Gastrocnemius medialis (tissue), 4 donors: ENCODE data around the gene HMCN1. TPM values are rescaled to one million over a fixed set of nuclear protein-coding genes. Genes with fewer than 3 reads are reported as not detected.
"Not testable (repeated sequence)": the region's sequence is repeated elsewhere in the genome, so short reads cannot be mapped to it uniquely, and the experiment has no call there.

ENCODE experiments used
- ATAC-seq, 2 donors: fragments of 150-250 bp; one replicate each; pipeline ENCODE4 v1.9.1; 2016
- DNase-seq, 2 donors: peaks; one replicate each; pipeline ENCODE4 v3.0.0-alpha.2; 2019
- H3K27ac ChIP-seq, 4 donors: fragments of 200-600 bp; sonication (generic); 1 replicate in 1 of 4; 2 replicates in 3 of 4; pipeline ENCODE4 v1.5.1; 2016 to 2018; ENCODE audit warnings: mild to moderate bottlenecking in 2 of 4, moderate library complexity in 1 of 4
- H3K27me3 ChIP-seq, 3 donors: fragments of 200-600 bp; sonication (generic) in 2 of 3; 1 replicate in 1 of 3; 2 replicates in 2 of 3; pipeline versions ENCODE4 v1.5.1 to v1.6.0; 2016 to 2019; ENCODE audit warnings: mild to moderate bottlenecking in 1 of 3, moderate library complexity in 1 of 3
- H3K36me3 ChIP-seq, 2 donors: fragments of 200-600 bp; sonication (generic) in 1 of 2; one replicate each; pipeline ENCODE4 v1.5.1; 2017 to 2018
- H3K4me1 ChIP-seq, 2 donors: fragments of 200-600 bp; sonication (generic) in 1 of 2; one replicate each; pipeline ENCODE4 v1.5.1; 2016 to 2017; ENCODE audit warnings: mild to moderate bottlenecking in 2 of 2
- H3K4me3 ChIP-seq, 4 donors: fragments of 200-600 bp; sonication (generic) in 3 of 4; 1 replicate in 1 of 4; 2 replicates in 3 of 4; pipeline ENCODE4 v1.5.1; 2016 to 2019; ENCODE audit warnings: mild to moderate bottlenecking in 2 of 4
- H3K9me3 ChIP-seq, 3 donors: fragments of 200-600 bp; sonication (generic) in 2 of 3; 1 replicate in 1 of 3; 2 replicates in 2 of 3; pipeline ENCODE4 v1.5.1; 2016 to 2019
- POLR2A ChIP-seq, 2 donors: fragments of 450-650 bp; IDR thresholded peaks; one replicate each; pipeline ENCODE4 v1.6.1; 2017; ENCODE audit warnings: antibody characterized with exemption in 2 of 2, mild to moderate bottlenecking in 2 of 2, moderate library complexity in 2 of 2
- in situ Hi-C, 4 donors: fragments of 200-750 bp; cut with MboI; loops; one replicate each; pipeline versions ENCODE4 v1.15.0 to v1.8.0; 2017; ENCODE audit warnings: low sequenced_read_pairs in 4 of 4
- intact Hi-C: fragments of 100-400 bp; cut with DNase I; formaldehyde crosslinking; loops from one replicate; pipeline ENCODE4 v1.15.1; 2023; ENCODE audit warnings: low total_unique reads
- total RNA-seq, 4 donors: library from RNA; depleted of rRNA; stranded (reverse); fragments of >200 nt; gene quantifications; one replicate each; pipeline versions ENCODE4 v1.1.0 to v1.2.3, GENCODE V29; 2016
- TF ChIP-seq, protein P1 (sequence below), 5 experiments: fragments of 450-650 bp in 3 of 5; fragments of 200-600 bp in 2 of 5; sonication (generic) in 2 of 5; IDR thresholded peaks in 4 of 5; conservative IDR thresholded peaks in 1 of 5; 1 replicate in 4 of 5; 2 replicates in 1 of 5; pipeline ENCODE4 v1.5.1; 2016 to 2019; ENCODE audit warnings: antibody characterized with exemption in 5 of 5, mild to moderate bottlenecking in 3 of 5, moderate library complexity in 3 of 5

The HMCN1 gene
- total RNA-seq, 4 donors from 2014 or later, result 2.6 to 7.5 (median 5.1) TPM

DNA sequence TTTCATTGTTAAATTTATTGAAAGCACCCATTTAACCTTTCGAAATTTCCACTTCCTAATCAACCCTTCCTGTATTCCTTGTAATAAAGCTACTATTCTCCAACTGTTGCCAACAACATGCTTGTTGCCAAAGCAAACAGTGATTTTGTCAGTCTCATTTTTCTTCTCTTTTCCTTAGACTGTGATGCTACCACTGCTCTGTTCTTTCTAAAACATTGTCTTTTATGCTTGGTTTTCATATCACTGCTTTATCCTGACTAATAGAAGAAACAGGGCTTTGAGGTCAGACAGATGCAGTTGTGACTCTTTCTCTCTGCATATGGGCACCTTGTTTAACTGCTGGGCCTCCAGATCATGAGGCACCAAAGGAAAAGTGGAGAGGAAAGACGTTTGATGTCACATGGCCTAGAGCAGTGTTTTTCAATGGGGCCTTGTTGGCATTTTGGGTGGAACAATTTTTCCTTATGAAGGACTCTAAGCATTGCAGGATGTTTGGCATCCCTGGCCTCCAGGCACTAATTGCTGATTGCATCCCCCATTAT lies 56.1 kb downstream of the HMCN1 start:
- in situ Hi-C loops, result no loop called here
- no peaks in the 10 kb centered on the region for H3K27me3 ChIP-seq
- no peak overlapping the region for H3K4me3 ChIP-seq
- peaks cover 0 to 4% of the 10 kb centered on the region in 2 donors for H3K4me1 ChIP-seq
- no peak overlapping the region for H3K27ac ChIP-seq
- ATAC-seq (no peak), DNase-seq (no peak)
- intact Hi-C loops, result no loop called here
- no peaks in the 10 kb centered on the region for H3K36me3 ChIP-seq
- no peak for TF ChIP-seq POLR2A (IDR thresholded peaks at IDR 0.05)
- TF ChIP-seq, protein P1, sequence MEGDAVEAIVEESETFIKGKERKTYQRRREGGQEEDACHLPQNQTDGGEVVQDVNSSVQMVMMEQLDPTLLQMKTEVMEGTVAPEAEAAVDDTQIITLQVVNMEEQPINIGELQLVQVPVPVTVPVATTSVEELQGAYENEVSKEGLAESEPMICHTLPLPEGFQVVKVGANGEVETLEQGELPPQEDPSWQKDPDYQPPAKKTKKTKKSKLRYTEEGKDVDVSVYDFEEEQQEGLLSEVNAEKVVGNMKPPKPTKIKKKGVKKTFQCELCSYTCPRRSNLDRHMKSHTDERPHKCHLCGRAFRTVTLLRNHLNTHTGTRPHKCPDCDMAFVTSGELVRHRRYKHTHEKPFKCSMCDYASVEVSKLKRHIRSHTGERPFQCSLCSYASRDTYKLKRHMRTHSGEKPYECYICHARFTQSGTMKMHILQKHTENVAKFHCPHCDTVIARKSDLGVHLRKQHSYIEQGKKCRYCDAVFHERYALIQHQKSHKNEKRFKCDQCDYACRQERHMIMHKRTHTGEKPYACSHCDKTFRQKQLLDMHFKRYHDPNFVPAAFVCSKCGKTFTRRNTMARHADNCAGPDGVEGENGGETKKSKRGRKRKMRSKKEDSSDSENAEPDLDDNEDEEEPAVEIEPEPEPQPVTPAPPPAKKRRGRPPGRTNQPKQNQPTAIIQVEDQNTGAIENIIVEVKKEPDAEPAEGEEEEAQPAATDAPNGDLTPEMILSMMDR (IDR thresholded peaks at IDR 0.05 in 4 of 5, conservative IDR thresholded peaks at IDR 0.05 in 1 of 5), result no peak
- H3K9me3 ChIP-seq, result no peaks in the 10 kb centered on the region

DNA sequence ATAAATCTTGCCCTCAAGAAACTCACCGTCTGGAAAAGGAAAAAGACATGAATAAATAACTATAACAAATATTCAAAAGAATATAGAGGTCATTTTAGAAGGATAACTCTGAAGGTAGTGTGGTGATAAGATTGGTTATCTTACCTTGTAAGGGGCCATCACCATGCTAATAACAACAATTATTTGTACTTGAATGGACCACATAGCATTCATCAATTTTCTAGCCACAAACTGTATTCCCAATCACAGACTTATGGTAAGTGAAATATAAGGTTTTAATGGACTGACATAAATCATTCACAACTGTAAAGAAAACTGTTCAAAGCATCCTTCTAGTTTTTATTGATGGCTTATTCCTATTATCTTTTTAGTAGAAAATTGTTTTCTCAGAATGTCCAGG lies 57.8 kb downstream of the HMCN1 start:
- no peaks in the 10 kb centered on the region for H3K36me3 ChIP-seq
- no peak for TF ChIP-seq POLR2A (IDR thresholded peaks at IDR 0.05)
- TF ChIP-seq, protein P1 (IDR thresholded peaks at IDR 0.05 in 4 of 5, conservative IDR thresholded peaks at IDR 0.05 in 1 of 5), result no peak
- no peak overlapping the region for H3K27ac ChIP-seq
- intact Hi-C loops, result no loop called here
- H3K4me3 ChIP-seq, result no peak overlapping the region
- H3K4me1 ChIP-seq, result peaks cover 0 to 4% of the 10 kb centered on the region in 2 donors
- no peak for DNase-seq
- ATAC-seq, result no peak
- in situ Hi-C loops, result no loop called here
- H3K9me3 ChIP-seq, result no peaks in the 10 kb centered on the region
- no peaks in the 10 kb centered on the region for H3K27me3 ChIP-seq

DNA sequence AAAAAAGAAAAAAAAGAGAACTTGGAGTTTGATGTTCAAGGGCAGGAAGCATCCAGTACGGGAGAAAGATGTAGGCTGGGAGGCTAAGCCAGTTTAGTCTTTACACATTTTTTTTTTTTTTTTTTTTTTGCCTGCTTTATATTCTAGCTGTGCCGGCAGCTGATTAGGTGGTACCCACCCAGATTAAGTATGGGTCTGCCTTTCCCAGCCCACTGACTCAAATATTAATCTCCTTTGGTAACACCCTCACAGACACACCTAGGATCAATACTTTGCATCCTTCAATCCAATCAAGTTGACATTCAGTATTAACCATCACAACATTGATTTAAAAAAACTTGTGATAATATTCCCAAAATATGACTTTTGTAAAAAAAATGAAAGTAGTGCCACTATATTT lies 60.3 kb downstream of the HMCN1 start:
- in situ Hi-C loops, DNase-seq, H3K4me1 ChIP-seq, H3K27ac ChIP-seq, intact Hi-C loops, H3K4me3 ChIP-seq, H3K27me3 ChIP-seq, ATAC-seq, H3K36me3 ChIP-seq, H3K9me3 ChIP-seq: not testable (repeated sequence)

DNA sequence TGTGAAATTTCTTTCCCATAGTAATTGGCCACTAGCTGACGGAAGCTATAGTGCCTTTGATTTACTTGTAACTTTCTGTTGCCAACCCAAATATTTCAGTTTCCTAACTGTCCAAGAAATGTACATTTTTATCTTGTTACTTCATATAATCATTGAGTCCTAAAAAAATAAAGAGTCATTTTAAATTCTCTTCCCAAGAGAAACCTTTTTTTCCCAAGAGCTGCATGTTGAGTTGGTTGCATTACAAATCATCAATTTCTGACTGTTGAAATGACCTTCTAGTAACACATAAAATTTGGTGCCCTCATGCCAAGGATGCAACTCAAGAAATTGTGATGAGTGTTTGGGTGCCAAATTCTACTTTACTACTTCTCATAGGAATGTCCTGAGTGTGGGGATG lies 61.0 kb downstream of the HMCN1 start:
- H3K27ac ChIP-seq, result no peak overlapping the region
- H3K4me1 ChIP-seq, result no peaks in the 10 kb centered on the region
- no peaks in the 10 kb centered on the region for H3K9me3 ChIP-seq
- H3K36me3 ChIP-seq, result no peaks in the 10 kb centered on the region
- DNase-seq, result no peak
- TF ChIP-seq, protein P1 (IDR thresholded peaks at IDR 0.05 in 4 of 5, conservative IDR thresholded peaks at IDR 0.05 in 1 of 5), result no peak
- no peak for TF ChIP-seq POLR2A (IDR thresholded peaks at IDR 0.05)
- no peaks in the 10 kb centered on the region for H3K27me3 ChIP-seq
- no peak overlapping the region for H3K4me3 ChIP-seq
- in situ Hi-C loops, result no loop called here
- intact Hi-C loops, result no loop called here
- no peak for ATAC-seq

DNA sequence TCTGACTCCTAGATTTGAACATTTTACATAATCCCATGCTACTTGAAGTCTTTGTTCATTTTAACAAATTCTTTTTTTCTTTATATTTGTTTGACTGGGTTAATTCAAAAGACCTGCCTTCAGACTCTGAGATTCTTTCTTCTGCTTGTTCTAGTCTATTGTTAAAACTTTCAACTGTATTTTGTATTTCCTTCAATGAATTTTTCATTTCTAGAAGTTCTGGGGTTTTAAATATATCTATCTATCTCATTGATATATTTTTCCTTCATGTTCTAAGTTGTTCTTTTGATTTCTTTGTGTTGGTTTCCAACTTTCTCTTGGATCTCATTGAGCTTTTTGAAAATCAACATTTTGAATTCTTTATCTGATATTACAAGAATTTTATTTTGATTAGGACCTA lies 64.3 kb downstream of the HMCN1 start:
- in situ Hi-C loops, result no loop called here
- TF ChIP-seq, protein P1 (IDR thresholded peaks at IDR 0.05 in 4 of 5, conservative IDR thresholded peaks at IDR 0.05 in 1 of 5), result no peak
- intact Hi-C loops, result no loop called here

More for the DNA sequence above, 64.3 kb downstream of the HMCN1 start:
- Histone ChIP-seq H3K4me1 (no peaks in the 10 kb centered on the region), H3K9me3 (no peaks in the 10 kb centered on the region), H3K27me3 (no peaks in the 10 kb centered on the region), H3K36me3 (no peaks in the 10 kb centered on the region), H3K4me3 (no peak overlapping the region), H3K27ac (no peak overlapping the region)
- DNase-seq (no peak), ATAC-seq (no peak)
